ENCODE results near the gene C12orf42. TPM values are rescaled to one million over a fixed set of nuclear protein-coding genes. Genes with fewer than 3 reads are reported as not detected.

Gene C12orf42
- total RNA-seq, 2 donors from 2014 or later: 6.6 TPM; not detected in 1

DNA sequence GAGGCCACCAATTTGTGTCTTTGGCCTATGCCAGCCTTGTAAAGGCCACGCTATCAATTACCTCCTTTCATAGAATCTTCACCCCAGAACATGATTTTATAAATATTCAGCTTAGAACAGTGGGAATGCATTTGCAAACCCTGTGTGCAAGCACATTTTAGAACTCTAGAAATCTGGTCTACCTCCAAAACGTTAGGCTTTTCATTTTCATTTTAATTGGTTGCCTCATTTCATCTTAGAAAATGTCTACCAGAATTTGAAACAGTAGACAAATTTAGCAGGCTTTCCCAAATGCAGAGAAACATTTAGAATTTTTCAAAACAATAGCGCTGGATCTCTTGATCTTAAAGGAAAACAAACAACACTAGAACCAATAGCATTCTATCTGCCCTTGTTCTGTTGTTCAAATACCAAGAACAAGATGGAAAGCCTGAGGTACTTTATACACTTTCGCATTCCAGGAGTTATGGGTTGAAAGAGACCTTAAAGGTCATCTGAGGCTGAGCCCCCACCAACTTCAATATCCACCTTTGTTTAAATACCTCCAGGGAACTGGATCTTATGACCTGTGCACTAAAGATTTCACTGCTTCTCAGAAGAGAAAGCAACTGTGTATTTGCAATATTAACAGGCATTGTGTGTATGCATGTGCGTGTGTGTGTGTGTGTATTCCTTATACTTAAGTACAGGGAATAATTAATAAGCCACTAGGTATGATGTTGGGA lies 185.1 kb downstream of the C12orf42 start:
- Histone ChIP-seq H3K4me1 (replicated peaks) (no peaks in the 10 kb centered on the region), H3K9me3 (no peaks in the 10 kb centered on the region), H3K27ac (no peak overlapping the region), H3K4me3 (no peak overlapping the region), H3K27me3 (replicated peaks; ENCODE audit: insufficient read depth) (peaks cover 3% of the 10 kb centered on the region), H3K36me3 (no peaks in the 10 kb centered on the region)
- DNase-seq (ENCODE audit: low spot score): no peak
- TF ChIP-seq, protein P1, sequence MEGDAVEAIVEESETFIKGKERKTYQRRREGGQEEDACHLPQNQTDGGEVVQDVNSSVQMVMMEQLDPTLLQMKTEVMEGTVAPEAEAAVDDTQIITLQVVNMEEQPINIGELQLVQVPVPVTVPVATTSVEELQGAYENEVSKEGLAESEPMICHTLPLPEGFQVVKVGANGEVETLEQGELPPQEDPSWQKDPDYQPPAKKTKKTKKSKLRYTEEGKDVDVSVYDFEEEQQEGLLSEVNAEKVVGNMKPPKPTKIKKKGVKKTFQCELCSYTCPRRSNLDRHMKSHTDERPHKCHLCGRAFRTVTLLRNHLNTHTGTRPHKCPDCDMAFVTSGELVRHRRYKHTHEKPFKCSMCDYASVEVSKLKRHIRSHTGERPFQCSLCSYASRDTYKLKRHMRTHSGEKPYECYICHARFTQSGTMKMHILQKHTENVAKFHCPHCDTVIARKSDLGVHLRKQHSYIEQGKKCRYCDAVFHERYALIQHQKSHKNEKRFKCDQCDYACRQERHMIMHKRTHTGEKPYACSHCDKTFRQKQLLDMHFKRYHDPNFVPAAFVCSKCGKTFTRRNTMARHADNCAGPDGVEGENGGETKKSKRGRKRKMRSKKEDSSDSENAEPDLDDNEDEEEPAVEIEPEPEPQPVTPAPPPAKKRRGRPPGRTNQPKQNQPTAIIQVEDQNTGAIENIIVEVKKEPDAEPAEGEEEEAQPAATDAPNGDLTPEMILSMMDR (IDR thresholded peaks at IDR 0.05): no peak
- WGBS: 63% methylated on average over 5 of the region's 5 CpGs
- intact Hi-C loops (cut with DNase I): no loop called here

DNA sequence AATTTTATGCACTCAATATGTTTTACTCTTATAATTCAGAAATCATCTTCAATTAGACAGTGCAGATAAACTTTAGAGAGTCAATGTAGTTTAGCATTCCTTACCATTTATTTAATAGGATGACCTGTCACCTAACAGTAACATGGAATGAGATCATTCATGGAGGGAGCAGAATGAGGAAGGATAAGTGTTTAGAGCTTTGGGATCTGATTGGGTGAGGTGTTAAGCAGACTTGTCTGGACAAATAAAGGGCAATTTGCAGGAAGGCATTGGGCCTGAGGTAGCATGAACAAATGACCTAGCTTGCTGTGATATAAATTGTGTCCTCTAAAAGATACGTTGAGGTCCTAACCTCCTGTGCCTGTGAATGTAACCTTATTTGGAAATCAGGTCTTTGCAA lies 187.4 kb downstream of the C12orf42 start:
- WGBS: 63% methylated on average over 1 of the region's 1 CpG
- H3K9me3 ChIP-seq: no peaks in the 10 kb centered on the region
- no peaks in the 10 kb centered on the region for H3K4me1 ChIP-seq (replicated peaks)
- no peak for TF ChIP-seq POLR2A (IDR thresholded peaks at IDR 0.05)
- TF ChIP-seq POLR2AphosphoS5 (IDR thresholded peaks at IDR 0.05): no peak
- TF ChIP-seq, protein P1 (IDR thresholded peaks at IDR 0.05): no peak
- H3K27ac ChIP-seq: no peak overlapping the region
- H3K36me3 ChIP-seq: no peaks in the 10 kb centered on the region
- peaks cover 3% of the 10 kb centered on the region for H3K27me3 ChIP-seq (replicated peaks; ENCODE audit: insufficient read depth)
- intact Hi-C loops (cut with DNase I): no loop called here
- DNase-seq (ENCODE audit: low spot score): no peak
- no peak overlapping the region for H3K4me3 ChIP-seq

DNA sequence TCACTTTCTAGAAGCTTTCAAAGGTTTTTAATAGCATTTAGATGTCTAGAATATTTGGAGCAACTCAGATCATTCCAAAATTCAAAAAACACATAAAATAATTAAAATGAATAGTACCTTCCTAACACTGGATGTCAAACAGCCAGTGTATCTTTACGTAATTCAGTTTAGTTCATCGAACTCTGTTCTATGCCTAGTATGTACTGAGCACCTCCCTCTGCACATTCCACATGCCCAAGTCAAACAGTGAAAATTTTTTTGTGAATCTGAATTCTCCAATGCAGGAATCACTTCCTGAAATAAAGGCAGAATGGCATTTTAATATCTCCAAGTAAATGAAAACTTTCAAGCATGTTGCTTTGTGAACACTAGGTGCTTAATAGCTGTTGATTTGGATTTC lies 192.3 kb downstream of the C12orf42 start:
- H3K4me3 ChIP-seq: no peak overlapping the region
- H3K36me3 ChIP-seq: no peaks in the 10 kb centered on the region
- DNase-seq (ENCODE audit: low spot score): no peak
- no peaks in the 10 kb centered on the region for H3K4me1 ChIP-seq (replicated peaks)
- intact Hi-C loops (cut with DNase I): no loop called here
- no peaks in the 10 kb centered on the region for H3K9me3 ChIP-seq
- peaks cover 3% of the 10 kb centered on the region for H3K27me3 ChIP-seq (replicated peaks; ENCODE audit: insufficient read depth)
- H3K27ac ChIP-seq: no peak overlapping the region
- TF ChIP-seq POLR2AphosphoS5 (IDR thresholded peaks at IDR 0.05) (no peak), POLR2A (IDR thresholded peaks at IDR 0.05) (no peak)
- TF ChIP-seq, protein P1 (IDR thresholded peaks at IDR 0.05): no peak
- WGBS: 79% methylated on average over 2 of the region's 2 CpGs

DNA sequence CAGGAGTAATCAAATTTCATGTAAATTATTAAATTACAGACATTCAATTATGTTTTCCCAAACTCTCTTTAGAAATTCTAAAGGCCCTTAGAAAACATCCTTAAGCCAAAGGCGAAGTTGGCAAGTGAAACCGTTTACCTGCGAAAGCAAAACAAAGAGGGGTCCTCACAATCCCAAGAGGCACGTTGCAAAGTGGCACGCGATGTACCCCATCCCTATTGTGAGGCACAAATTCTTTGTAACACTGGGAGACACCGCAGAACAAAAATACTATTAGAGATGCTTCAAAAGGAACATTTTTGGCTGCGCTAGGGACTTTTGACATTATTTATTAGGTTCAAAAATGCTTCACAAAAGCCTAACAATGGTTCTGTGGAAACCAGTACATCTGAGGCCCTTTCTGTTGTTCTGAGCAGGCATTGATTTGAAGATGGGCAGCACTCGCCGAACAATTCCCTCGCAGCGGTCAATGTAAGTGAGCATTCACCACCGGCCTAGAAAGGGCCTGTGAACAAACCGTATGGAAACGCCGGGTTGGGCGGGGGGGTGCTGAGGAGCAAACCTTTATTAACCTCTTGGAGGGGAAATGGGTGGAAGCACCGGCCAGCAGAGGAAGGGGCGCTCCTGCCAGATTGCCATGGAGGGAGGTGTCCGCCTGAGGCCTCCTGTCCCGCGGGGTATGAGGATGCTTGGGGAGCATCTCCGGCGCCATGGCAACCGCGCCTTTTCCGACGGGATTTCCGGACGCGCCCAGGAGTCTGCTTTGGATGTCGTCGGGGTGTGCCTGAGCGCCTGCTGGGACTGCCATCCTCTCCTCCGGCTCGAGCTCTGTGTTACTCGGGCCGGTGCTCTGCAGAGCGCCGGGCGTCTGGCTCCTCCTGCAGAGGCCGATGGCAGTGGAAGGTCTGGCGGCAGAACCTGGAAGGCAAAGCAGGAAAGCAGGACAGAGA lies 193.9 kb downstream of the C12orf42 start:
- H3K9me3 ChIP-seq: no peaks in the 10 kb centered on the region
- no peak overlapping the region for H3K27ac ChIP-seq
- no peaks in the 10 kb centered on the region for H3K36me3 ChIP-seq
- DNase-seq (ENCODE audit: low spot score): no peak
- no peak overlapping the region for H3K4me3 ChIP-seq
- H3K27me3 ChIP-seq (replicated peaks; ENCODE audit: insufficient read depth): peaks cover 3% of the 10 kb centered on the region
- WGBS: 12% methylated on average over 43 of the region's 43 CpGs
- TF ChIP-seq POLR2A (IDR thresholded peaks at IDR 0.05) (no peak), POLR2AphosphoS5 (IDR thresholded peaks at IDR 0.05) (no peak)
- TF ChIP-seq, protein P1 (IDR thresholded peaks at IDR 0.05): no peak
- no peaks in the 10 kb centered on the region for H3K4me1 ChIP-seq (replicated peaks)
- intact Hi-C loops (cut with DNase I): no loop called here

Measured in prostate gland (tissue), 2 donors.